Activated T-cell treated with anti-CD3 and anti-CD28 coated beads, Interleukin-2, amount 50 U/mL, for 72 hours (primary cell): ENCODE data around the gene XRN1. TPM values are rescaled to one million over a fixed set of nuclear protein-coding genes. Genes with fewer than 3 reads are reported as not detected.

Experiments used
- ATAC-seq, 2 donors: fragments of 150-1000 bp; cut with Tn5 transposase; replicated peaks in 1 of 2; 2 replicates each; pipeline ENCODE4 v1.10.0; 2021; ENCODE audit warnings: moderate library complexity in 2 of 2, mild to moderate bottlenecking in 1 of 2
- DNase-seq, 2 donors: peaks; one replicate each; pipeline ENCODE4 v3.0.0; 2021 to 2022; ENCODE audit warnings: mixed read lengths in 1 of 2
- H3K27ac Mint-ChIP-seq: one replicate; pipeline ENCODE4 v1.8.0; 2022; ENCODE audit warnings: mild to moderate bottlenecking, moderate library complexity, mixed read lengths
- H3K27me3 Mint-ChIP-seq: one replicate; pipeline ENCODE4 v1.8.0; 2022; ENCODE audit warnings: low read depth, mixed read lengths
- H3K36me3 Mint-ChIP-seq, 2 donors: one replicate each; pipeline ENCODE4 v1.8.0; 2022; ENCODE audit warnings: mixed read lengths in 2 of 2, mild to moderate bottlenecking in 1 of 2; ENCODE audit not compliant: insufficient read depth in 2 of 2
- H3K4me1 Mint-ChIP-seq: one replicate; pipeline ENCODE4 v1.8.0; 2022; ENCODE audit warnings: low read depth, mixed read lengths
- H3K4me3 Mint-ChIP-seq, 2 donors: one replicate each; pipeline ENCODE4 v1.8.0; 2022; ENCODE audit warnings: mild to moderate bottlenecking in 2 of 2, mixed read lengths in 2 of 2, moderate library complexity in 2 of 2
- H3K9me3 Mint-ChIP-seq, 2 donors: one replicate each; pipeline ENCODE4 v1.8.0; 2022; ENCODE audit warnings: mixed read lengths in 2 of 2
- total RNA-seq, 2 donors: library from RNA; stranded (reverse); gene quantifications; one replicate each; pipeline ENCODE4 v1.2.3, GENCODE V29; 2022

The XRN1 gene
- total RNA-seq, 2 donors from 2014 or later, result 69.7 to 79.3 TPM

DNA sequence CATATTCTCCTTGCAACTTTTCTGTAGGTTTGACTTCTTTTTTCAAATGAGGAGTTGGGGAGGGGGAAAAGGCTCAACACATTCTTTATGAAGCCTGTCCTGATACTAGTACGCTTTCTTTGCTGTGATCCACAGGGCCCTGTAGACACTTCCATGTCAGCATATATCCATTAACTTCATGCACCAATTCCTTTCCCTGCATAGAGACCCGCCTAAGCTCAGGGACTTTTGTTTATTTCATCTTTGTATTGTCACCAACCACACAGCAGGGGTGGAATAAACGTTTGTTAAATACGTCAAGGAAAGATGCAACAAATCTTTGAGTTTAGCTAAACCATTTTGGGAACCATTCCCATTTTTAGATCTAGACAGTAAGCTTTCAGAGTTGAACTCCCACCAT lies 179.4 kb downstream of the XRN1 start:
- Mint-ChIP-seq H3K4me1 (peaks cover 7% of the 10 kb centered on the region), H3K4me3 (no peak overlapping the region), H3K27me3 (no peaks in the 10 kb centered on the region), H3K36me3 (no peaks in the 10 kb centered on the region), H3K27ac (no peak overlapping the region), H3K9me3 (no peaks in the 10 kb centered on the region)
- ATAC-seq, result no peak
- DNase-seq, result no peak

DNA sequence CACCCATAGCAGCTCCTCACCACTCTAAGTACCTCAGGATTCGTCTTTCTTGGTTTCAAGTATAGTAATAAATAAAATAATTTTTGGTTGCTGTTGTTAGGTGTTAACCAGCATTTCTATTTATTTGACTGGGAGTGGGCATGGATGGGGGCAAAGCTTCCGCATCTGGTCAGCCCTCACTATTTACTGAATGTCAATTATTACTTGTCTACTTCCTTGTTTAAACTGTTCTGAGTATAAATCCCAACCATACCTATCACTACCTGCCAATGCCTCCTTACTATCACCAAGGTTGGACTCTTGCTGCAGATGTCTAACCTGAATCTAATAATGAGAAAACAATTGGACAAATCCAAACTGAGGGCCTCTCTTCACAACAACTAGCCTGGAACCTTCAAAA lies 180.6 kb downstream of the XRN1 start:
- Mint-ChIP-seq H3K4me3 (no peak overlapping the region), H3K27ac (no peak overlapping the region), H3K4me1 (peaks cover 7% of the 10 kb centered on the region), H3K27me3 (no peaks in the 10 kb centered on the region), H3K36me3 (no peaks in the 10 kb centered on the region), H3K9me3 (no peaks in the 10 kb centered on the region)
- no peak for DNase-seq
- ATAC-seq, result no peak

DNA sequence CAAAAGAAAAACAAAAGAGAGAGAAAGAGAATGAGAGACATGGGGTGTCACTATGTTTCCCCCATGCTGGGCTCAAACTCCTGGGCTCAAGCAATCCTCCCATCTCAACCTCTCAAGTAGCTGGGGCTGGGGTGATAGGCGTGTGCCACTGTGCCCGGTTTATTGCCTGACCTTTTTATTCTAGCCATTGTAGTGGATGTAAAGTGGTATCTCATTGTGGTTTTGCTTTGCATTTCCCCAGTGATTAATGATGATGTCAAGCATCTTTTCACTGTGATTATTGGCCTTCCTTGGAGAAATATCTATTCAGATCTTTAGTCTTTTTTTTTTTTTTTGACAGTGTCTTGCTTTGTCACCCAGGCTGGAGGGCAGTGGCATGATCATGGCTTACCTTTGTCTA lies 184.7 kb downstream of the XRN1 start:
- H3K27me3 Mint-ChIP-seq, result no peaks in the 10 kb centered on the region
- H3K27ac Mint-ChIP-seq, result no peak overlapping the region
- no peaks in the 10 kb centered on the region for H3K36me3 Mint-ChIP-seq
- no peaks in the 10 kb centered on the region for H3K9me3 Mint-ChIP-seq
- H3K4me1 Mint-ChIP-seq, result no peaks in the 10 kb centered on the region
- ATAC-seq (no peak), DNase-seq (no peak)
- H3K4me3 Mint-ChIP-seq, result no peak overlapping the region

DNA sequence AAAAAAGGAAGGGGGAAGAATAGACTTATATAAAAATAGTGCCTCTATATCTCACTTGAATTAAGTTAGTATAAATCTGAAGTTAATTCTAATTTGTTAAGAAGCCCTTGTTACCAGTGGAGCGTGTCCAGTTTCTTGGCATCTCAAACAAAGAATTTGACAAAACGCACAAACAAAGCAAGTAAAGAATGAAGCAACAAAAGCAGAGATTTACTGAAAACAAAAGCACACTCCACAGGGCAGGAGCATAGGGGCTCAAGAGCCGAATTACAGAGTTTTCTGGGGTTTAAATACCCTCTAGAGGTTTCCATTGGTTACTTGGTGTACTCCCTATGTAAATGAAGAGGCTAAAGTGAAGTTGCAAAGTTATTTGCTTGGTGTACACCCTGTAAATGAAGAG lies 188.5 kb downstream of the XRN1 start:
- DNase-seq, result no peak
- H3K27me3 Mint-ChIP-seq, result no peaks in the 10 kb centered on the region

DNA sequence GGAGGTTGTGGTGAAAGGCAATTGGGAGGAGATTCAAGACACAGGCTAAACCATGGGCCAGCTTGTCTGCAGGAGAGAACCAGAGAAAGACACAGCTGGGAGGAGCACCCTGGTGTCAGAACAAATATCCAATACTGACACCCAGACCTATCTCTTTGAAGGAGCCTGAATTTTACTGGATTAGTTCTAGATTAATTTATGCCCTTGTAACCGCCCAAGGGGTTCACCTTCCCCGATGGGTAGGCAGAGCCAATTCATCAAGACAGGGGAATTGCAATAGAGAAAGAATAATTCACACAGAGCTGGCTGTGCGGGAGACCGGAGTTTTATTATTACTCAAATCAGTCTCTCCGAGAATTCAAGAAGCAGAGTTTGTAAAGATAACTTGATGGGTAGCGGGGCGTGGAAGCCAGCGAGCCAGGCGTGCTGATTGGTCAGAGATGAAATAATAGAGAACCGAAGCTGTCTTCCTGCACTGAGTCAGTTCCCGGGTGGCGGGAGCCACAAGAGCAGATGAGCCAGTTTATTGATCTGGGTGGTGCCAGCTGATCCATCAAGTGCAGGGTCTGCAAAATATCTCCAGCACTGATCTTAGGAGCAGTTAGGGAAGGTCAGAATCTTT lies 191.0 kb downstream of the XRN1 start:
- H3K27ac Mint-ChIP-seq, result no peak overlapping the region

More for the DNA sequence above, 188.5 kb downstream of the XRN1 start:
- H3K9me3 Mint-ChIP-seq, result peaks cover 0 to 3% of the 10 kb centered on the region in 2 donors
- H3K4me3 Mint-ChIP-seq, result no peak overlapping the region
- H3K36me3 Mint-ChIP-seq, result peaks cover 3% of the 10 kb centered on the region in 2 donors
- H3K27ac Mint-ChIP-seq, result no peak overlapping the region
- H3K4me1 Mint-ChIP-seq, result no peaks in the 10 kb centered on the region
- ATAC-seq, result no peak

More for the DNA sequence above, 191.0 kb downstream of the XRN1 start:
- Mint-ChIP-seq H3K4me3 (no peak overlapping the region), H3K9me3 (peaks cover 7 to 8% of the 10 kb centered on the region in 2 donors), H3K27me3 (no peaks in the 10 kb centered on the region), H3K4me1 (no peaks in the 10 kb centered on the region), H3K36me3 (peaks cover 5% of the 10 kb centered on the region in 2 donors)
- ATAC-seq (no peak), DNase-seq (no peak)

Other genes with a start within 250 kb of the XRN1 start
- gene GK5, start 222.5 kb downstream of the XRN1 start, total RNA-seq, result 10 to 100 TPM; 10.1 to 12.0 TPM
- gene ATR, start 130.7 kb upstream of the XRN1 start, total RNA-seq, result 10 to 100 TPM; 27.3 to 34.8 TPM
- 1 to 10 TPM; 3.2 to 5.3 TPM for gene PLS1, start 148.4 kb upstream of the XRN1 start, total RNA-seq